Activated gamma-delta T cell (primary cell): ENCODE measurements around the gene MARVELD1.

ENCODE experiments used
- DNase-seq: peaks from one replicate; lab custom pipeline; 2025; lab: John Stamatoyannopoulos, UW

MARVELD1 gene

GRCh38 chr10:97721871-97722780, 8.6 kb downstream of the MARVELD1 start:
- DNase-seq, result no peak

- no peak for DNase-seq
These were observed 9.5 kb downstream of the MARVELD1 start for GRCh38 chr10:97723001-97723400.

DNA sequence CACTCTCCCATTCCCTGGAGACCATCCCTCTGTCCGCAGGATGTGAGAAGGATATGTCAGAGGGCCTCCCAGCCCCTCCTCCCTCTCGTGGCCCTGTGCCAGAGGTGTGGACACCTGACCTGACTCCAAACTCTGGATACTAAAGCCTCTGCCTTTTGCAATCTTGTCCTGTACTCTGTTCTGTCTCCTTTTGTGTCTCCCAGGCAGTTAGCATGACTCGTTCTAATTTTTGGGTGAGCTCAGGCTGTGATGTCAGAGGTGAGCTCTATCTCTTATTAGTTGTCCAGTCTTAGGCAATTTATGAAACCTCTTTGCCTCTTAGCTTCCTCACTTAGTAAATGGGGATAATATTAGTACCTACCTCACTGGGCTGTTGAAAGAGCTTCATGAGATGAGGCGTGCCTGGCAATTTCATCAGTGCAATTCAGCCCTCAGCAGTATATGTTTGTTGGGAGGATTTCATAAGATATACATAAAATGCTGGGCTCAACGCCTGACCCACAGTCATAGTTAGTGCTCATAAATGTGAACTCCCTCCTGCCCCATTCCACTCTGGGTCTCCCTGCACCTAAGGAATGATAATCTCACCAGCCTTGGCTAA, 10.9 kb downstream of the MARVELD1 start:
- no peak for DNase-seq

DNA sequence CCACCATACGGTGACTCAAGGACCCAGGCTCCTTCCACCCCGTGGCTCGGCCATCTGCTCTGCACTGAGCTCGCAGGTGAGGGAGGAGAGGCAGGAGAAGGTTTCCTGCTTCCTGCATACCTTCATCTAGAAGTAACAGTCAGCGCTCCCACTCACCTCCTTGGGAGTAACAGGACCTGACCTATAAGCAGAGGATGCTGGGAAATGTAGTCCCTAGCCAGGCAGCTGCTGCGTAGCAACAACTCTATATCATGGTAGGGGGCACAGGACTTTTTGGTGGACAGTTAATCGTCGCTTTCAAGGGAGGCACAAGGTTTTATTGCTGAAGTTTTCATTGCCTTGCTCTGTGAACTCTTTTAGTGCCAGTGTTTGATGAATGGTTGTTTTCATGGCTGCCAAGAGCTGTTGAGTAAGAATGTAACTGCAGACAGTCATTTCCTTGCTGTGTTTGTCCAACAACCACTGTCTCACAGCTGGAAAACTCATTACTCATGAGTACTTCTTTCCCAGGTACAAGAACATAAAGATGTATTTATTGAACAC, 13.2 kb downstream of the MARVELD1 start:
- no peak for DNase-seq

DNA sequence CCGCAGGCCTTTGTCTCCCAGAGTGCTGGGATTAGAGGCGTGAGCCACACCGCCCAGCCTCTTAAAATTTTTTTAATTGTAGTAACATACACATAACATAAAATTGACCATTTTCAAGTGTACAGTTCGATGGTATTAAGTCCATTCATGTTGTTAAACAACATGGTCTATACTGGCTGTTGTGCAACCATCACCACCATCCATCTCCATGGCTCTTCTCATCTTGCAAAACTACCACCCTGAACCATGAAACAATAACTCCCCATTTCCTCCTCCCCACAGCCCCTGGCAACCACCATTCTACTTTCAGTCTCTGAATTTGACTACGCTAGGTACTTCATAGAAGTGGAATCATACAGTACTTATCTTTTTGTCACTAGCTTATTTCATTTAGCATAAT, 15.5 kb downstream of the MARVELD1 start:
- no peak for DNase-seq

GRCh38 chr10:97731346-97732051, 18.0 kb downstream of the MARVELD1 start:
- no peak for DNase-seq

DNA sequence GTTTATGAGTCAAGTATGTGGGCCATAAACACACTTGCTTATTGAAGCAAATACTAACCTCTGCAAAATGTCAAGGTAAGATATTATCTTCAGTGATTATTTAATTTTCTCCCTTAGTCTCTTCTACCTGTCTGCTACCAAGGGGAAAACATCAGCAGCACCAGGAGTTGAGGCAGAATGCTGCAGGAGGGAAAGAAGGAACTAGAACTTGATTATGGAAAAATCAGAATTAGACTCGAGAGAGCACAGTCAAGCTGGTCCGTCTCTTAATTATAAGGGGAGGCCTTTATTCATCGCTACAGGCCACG, 18.5 kb downstream of the MARVELD1 start:
- no peak for DNase-seq

- no peak for DNase-seq
These were observed 19.7 kb downstream of the MARVELD1 start for GRCh38 chr10:97733256-97733655.

- no peak for DNase-seq
These were observed 20.5 kb downstream of the MARVELD1 start for GRCh38 chr10:97734021-97734420.

GRCh38 chr10:97736403-97736901, 22.9 kb downstream of the MARVELD1 start:
- no peak for DNase-seq

GRCh38 chr10:97736902-97737769, 23.6 kb downstream of the MARVELD1 start, which contains the start of gene ZFYVE27:
ZFYVE27 (plus strand) TSS chr10:97737128; CDS start chr10:97738478, 1,350 bp downstream.
- peak; percentile 87 for DNase-seq

DNA sequence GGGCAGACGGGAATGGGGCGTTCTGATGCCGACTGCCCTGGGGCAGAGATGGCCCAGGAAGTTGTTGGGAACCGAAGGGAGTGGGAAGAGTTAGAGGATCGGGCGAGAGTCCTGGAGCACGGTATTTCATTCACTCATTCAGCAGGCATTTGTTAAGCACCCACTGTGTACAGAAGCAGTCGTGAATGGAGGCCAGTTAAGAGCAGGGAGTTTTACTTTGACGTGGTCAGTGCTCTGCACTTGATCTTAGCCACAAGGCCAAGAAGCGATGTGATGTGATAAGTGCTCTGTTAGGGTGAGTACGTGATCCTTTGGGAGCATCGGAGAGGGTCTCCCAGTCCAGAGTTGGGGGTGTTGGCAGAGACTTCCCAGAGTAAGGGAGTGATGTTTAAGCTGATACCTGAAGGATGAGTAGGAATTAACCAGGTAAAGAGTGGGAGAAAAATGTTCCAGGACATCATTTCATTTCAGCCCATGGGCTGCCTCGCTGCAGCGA, 24.3 kb downstream of the MARVELD1 start:
- DNase-seq, result no peak

DNA sequence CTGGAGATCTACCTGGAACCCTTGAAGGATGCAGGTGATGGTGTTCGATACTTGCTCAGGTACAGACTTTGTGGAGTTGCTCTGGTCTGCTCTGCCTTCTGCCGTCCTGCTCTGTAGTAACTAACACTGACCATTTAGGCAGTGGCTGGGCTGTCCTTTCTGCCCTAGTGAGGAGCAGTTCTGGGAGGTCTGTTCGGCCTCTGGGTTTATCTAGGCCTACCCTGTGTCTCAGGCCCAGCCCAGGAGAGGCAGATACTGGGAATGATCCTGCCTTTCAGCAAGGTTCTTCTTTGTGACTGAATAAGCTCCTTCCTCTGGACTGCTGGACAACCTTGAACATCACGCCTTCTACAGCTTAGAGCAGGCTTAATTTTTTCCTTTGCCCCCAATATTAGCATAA, 25.1 kb downstream of the MARVELD1 start:
- no peak for DNase-seq

DNA sequence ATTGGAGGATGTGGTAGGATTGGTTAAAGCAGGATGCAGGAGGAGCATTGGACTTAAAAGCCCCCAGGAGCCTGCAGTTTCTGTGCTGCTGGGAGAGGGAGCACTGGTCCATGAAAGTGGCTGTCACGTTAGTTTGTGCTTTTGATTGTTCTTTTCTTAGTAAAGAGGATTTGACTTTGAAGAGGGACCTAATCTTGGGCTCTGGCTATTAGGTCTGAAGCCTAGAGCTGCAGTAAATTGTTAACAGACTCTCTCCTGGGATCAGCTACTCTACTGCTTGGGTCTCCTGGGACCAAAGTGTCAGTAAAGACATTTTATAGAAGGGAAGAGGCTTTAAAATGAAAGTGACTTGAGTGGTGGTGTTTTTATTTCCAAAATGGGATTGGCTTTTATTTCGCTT, 27.1 kb downstream of the MARVELD1 start:
- DNase-seq, result no peak

GRCh38 chr10:97743169-97743943, 29.8 kb downstream of the MARVELD1 start:
- no peak for DNase-seq

- no peak for DNase-seq
These were observed 31.0 kb downstream of the MARVELD1 start for GRCh38 chr10:97744405-97745035.

DNA sequence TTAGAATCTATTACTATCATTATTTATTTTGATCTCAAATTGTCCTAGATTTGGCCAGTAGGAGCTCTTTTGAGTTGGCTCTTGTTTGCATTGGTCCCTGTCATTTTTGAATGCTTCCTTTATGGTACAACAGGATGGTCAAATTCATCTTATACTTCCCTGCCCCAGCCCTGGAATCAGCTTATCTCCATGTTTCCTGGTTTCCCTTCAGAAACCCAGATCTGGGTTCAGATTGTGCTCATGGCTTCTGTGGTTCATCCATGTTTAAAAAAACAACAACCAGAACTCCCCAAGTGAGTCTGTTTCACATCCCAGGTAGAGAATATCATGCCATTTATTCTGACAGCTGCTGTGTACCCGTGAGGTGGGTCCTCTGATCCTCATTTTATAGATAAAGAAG, 34.0 kb downstream of the MARVELD1 start:
- DNase-seq, result no peak

DNA sequence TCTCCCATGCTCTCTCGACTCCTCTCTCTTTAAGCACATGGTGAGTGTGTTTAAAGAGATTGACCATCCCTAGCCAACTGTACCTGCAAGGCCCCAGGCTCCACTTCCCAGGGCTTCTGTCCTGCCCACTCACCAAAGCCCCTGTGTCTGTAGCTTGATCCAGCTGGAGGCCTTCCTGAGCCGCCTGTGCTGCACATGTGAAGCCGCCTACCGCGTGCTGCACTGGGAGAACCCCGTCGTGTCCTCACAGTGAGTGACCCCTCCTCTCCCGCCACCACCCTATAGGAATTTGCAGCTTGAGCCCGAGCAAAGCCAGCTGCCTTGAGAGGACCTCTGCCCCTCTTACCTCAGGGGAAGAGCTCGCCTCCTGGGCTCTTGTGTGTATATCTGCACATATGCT, 34.6 kb downstream of the MARVELD1 start:
- DNase-seq, result no peak

DNA sequence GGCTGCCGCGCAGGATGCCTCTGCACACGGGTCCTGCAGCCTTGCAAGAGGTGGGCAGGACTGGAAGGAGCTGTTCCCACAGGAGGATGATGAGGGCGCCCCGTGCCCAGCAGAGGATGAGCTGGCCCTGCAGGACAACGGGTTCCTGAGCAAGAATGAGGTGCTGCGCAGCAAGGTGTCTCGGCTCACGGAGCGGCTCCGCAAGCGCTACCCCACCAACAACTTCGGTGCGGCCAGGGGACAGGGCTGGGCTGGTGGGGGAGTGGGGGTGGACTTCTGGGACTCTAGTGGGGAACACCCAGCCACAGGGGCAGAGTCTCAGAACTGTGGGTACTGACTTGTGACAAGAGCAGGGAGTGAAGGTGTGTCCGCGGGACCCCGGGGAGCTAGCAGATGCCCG, 39.4 kb downstream of the MARVELD1 start:
- no peak for DNase-seq

DNA sequence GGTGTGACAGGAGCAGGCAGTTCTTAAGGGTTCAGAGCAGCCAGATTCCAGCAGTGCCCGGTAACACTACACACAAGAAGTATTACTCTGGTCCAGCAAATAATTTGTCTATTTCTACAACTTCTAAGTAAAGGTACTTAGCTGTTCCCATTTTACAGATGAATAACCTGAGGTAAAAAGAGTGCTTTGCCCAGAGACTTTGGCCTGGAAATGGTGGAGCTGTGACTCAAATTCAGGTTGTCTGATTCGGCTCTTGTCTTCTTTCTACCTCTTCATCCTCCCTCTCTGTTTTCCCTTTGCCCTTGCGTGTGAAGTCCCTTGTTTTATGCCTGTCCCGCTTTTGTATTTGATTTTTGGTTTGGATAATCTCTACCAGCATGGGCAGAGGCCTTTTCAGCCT, 41.2 kb downstream of the MARVELD1 start:
- DNase-seq, result no peak
